HL-60/S4 treated with retinoic acid at 250 ng/mL for 4 days and 3 days (cell line): ENCODE data around the gene SLC16A2.
"Not testable (repeated sequence)": the region's sequence is repeated elsewhere in the genome, so short reads cannot be mapped to it uniquely, and the experiment has no call there.

ENCODE experiments used
- in situ Hi-C: fragments of 300-500 bp; cut with MboI; formaldehyde crosslinking; loops from 2 replicates; pipeline ENCODE4 v1.7.0; 2022; ENCODE audit warnings: low sequenced_read_pairs

Gene SLC16A2

GRCh38 chrX:74505437-74505836 is 84.1 kb downstream of the SLC16A2 start:
- in situ Hi-C loops: no loop called here

- in situ Hi-C loops: no loop called here
These were observed 85.2 kb downstream of the SLC16A2 start for GRCh38 chrX:74506317-74507115.

DNA sequence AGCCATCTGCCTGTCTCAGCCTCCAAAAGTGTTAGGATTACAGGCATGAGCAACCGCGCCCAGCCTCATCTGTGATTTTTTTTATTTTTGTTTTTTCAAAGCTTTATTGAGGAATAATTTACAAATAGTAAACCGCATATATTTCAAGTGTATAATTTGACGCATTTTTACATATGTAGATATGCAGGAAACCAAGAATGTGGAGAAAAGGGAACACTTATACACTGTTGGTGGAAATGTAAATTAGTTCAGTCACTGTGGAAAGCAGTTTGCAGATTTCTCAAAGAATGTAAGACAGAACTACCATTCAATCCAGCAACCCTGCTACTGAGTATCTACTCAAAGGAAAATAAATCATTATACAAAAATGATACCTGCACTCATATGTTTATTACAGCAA is 85.9 kb downstream of the SLC16A2 start:
- in situ Hi-C loops: no loop called here

DNA sequence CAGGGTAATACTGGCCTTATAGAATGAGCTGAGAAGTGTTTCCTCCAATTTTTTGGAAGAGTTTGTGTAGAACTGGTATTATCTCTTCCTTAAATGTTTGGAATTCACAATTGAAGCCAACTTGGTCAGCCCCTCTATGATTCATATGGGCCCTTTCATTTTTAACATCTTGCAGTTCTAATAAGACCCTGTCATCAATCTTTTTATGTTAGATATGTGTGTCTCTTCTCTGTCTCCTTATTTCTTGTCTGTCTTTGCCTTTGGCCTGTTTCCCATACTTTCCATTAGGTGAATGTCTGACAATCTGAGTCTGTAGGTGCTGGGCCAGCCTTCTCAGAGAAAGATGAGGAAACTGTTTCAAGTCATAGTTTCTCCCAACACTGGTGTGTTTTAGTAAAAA is 88.7 kb downstream of the SLC16A2 start:
- in situ Hi-C loops: no loop called here

- in situ Hi-C loops: no loop called here
These were observed 89.1 kb downstream of the SLC16A2 start for GRCh38 chrX:74510401-74510800.

- in situ Hi-C loops: no loop called here
These were observed 90.4 kb downstream of the SLC16A2 start for GRCh38 chrX:74511704-74512103.

- in situ Hi-C loops: no loop called here
These were observed 93.1 kb downstream of the SLC16A2 start for GRCh38 chrX:74514384-74514783.

DNA sequence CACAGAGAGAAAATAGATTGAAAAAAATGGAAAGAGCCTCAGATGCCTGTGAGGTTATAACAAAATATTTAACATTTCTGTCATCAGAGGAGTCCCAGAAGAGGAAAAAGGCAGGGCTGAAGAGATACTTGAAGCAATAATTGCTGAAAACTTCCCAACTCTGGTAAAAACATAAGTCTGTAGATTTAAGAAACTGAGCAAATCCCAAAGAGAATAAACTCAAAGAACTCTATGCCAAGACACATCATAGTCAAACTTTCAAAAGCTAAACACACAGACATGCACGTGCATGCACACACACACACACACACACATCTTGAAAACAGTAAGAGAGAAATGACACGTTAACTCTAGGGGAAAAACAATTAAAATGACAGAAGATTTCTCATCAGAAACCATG is 94.1 kb downstream of the SLC16A2 start:
- in situ Hi-C loops: no loop called here

GRCh38 chrX:74516013-74516412 is 94.7 kb downstream of the SLC16A2 start:
- in situ Hi-C loops: not testable (repeated sequence)

GRCh38 chrX:74519870-74520269 is 98.6 kb downstream of the SLC16A2 start:
- in situ Hi-C loops: no loop called here

DNA sequence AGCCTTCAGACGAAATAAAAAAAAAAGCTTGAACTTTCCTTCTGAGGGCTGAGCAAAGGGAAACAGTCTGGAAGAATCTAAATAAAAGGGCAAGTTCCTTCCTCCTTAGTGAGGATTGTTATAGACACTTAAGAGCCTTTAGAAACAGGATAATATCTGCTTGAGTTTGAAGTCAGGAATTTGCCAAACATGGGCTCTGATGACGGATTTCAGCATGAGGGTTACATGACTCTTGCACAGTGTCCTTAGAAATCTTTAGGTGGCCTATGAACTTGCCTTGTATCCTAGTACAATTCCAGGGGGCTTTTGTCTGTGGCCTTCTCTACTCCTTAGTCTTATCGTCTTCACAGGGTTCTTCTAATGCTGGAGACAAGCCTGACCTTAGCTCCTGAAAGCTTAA is 99.0 kb downstream of the SLC16A2 start:
- in situ Hi-C loops: no loop called here

- in situ Hi-C loops: no loop called here
These were observed 99.6 kb downstream of the SLC16A2 start for GRCh38 chrX:74520896-74521295.

GRCh38 chrX:74521961-74522751 is 100.9 kb downstream of the SLC16A2 start:
- in situ Hi-C loops: no loop called here

DNA sequence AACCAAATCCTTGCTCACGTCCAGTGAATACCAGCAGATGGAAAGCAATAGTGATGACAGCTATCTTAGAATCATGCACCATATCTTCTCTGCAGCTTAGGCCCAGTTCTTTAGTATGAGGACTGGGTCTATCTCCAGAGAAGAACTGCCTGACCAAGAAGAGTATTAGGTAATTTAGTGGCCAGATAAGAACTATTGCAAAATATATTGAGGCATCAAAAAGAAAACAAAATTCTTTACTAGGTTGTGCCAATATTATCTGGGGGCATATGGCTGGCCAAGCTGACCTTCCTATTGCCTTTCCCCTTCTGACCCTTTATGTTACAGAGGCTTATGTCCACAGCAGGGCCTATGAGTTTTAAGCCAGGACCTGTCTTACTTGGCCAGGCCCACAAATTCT is 101.9 kb downstream of the SLC16A2 start:
- in situ Hi-C loops: no loop called here

- in situ Hi-C loops: no loop called here
These were observed 102.8 kb downstream of the SLC16A2 start for GRCh38 chrX:74523870-74524735.

- in situ Hi-C loops: no loop called here
These were observed 103.8 kb downstream of the SLC16A2 start for GRCh38 chrX:74525116-74525515.

- in situ Hi-C loops: no loop called here
These were observed 105.5 kb downstream of the SLC16A2 start for GRCh38 chrX:74526764-74527163.

DNA sequence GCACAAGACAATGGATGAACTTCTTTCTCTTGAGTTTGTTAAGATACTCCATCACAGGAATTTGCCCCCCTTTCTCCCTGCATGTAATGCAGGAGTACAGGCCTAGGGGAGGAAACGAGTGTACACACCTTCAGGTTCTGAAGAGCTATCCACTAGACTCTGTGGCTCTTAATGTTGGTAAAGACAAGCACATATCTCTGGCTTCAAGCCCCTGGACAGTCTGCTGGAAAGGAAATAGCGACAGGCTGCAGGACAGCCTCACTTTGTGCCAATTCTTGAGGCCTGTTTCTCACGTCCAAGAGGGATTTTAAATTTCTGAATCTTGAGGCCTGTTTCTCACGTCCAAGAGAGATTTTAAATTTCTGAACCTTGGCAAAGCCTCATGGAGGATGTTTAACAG is 106.1 kb downstream of the SLC16A2 start:
- in situ Hi-C loops: no loop called here

- in situ Hi-C loops: no loop called here
These were observed 108.0 kb downstream of the SLC16A2 start for GRCh38 chrX:74529311-74529710.

- in situ Hi-C loops: no loop called here
These were observed 109.8 kb downstream of the SLC16A2 start for GRCh38 chrX:74531081-74531480.

- in situ Hi-C loops: no loop called here
These were observed 113.3 kb downstream of the SLC16A2 start for GRCh38 chrX:74534569-74535038.
